ENCODE measurements around the gene C12orf60. TPM values are rescaled to one million over a fixed set of nuclear protein-coding genes. Genes with fewer than 3 reads are reported as not detected.

Gene C12orf60
- total RNA-seq, 1 donor from 2014 or later, result 0.17 TPM

GRCh38 chr12:14767617-14768016 is 35.9 kb upstream of the C12orf60 start:
- H3K4me3 ChIP-seq, result peak overlapping the region; percentile 97
- peaks cover 12% of the 10 kb centered on the region for H3K4me1 ChIP-seq
- intact Hi-C loops (cut with DNase I), result no loop called here

GRCh38 chr12:14768823-14769405 is 34.6 kb upstream of the C12orf60 start:
- DNase-seq (no peak), ATAC-seq (no peak)
- Histone ChIP-seq H3K27me3 (no peaks in the 10 kb centered on the region), H3K4me1 (peaks cover 12% of the 10 kb centered on the region), H3K27ac (peak overlapping the region; percentile 99), H3K9me3 (no peaks in the 10 kb centered on the region), H3K4me3 (peak overlapping the region; percentile 97), H3K36me3 (no peaks in the 10 kb centered on the region)
- TF ChIP-seq, protein P1, sequence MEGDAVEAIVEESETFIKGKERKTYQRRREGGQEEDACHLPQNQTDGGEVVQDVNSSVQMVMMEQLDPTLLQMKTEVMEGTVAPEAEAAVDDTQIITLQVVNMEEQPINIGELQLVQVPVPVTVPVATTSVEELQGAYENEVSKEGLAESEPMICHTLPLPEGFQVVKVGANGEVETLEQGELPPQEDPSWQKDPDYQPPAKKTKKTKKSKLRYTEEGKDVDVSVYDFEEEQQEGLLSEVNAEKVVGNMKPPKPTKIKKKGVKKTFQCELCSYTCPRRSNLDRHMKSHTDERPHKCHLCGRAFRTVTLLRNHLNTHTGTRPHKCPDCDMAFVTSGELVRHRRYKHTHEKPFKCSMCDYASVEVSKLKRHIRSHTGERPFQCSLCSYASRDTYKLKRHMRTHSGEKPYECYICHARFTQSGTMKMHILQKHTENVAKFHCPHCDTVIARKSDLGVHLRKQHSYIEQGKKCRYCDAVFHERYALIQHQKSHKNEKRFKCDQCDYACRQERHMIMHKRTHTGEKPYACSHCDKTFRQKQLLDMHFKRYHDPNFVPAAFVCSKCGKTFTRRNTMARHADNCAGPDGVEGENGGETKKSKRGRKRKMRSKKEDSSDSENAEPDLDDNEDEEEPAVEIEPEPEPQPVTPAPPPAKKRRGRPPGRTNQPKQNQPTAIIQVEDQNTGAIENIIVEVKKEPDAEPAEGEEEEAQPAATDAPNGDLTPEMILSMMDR (IDR thresholded peaks at IDR 0.05), result no peak
- intact Hi-C loops (cut with DNase I), result no loop called here

More at GRCh38 chr12:14767617-14768016, 35.9 kb upstream of the C12orf60 start:
- DNase-seq, result no peak
- Histone ChIP-seq H3K27ac (no peak overlapping the region), H3K36me3 (no peaks in the 10 kb centered on the region), H3K9me3 (no peaks in the 10 kb centered on the region), H3K27me3 (no peaks in the 10 kb centered on the region)
- no peak for ATAC-seq
- TF ChIP-seq, protein P1 (IDR thresholded peaks at IDR 0.05), result no peak

DNA sequence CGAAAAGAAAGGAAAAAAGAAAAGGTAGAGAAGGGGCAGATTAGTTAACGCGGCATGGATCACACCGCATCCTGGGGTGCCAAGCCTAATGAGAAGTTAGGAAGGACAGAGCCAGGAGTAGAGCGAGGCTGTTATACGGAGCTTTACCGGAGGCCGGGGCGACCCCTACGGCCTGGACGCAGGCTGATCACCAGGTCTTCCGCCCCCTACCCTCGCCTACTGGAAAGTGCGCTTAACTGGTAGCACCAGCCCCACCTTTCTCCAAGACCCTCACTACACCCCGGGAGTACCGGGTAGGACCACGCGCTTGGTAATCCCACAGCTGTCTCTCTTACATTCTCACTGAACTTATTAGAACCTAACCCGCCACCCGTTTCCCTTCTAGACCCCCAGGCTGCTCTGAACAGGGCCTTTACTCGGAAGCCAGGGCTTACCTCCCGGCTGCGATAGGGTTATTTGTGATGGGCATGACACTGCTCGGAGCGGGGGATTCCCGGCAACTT is 34.0 kb upstream of the C12orf60 start:
- H3K27me3 ChIP-seq, result no peaks in the 10 kb centered on the region
- peaks cover 12% of the 10 kb centered on the region for H3K4me1 ChIP-seq
- peak; percentile 2 for ATAC-seq
- H3K4me3 ChIP-seq, result peak overlapping the region; percentile 97
- H3K36me3 ChIP-seq, result no peaks in the 10 kb centered on the region
- intact Hi-C loops (cut with DNase I), result no loop called here
- peak; percentile 70 for DNase-seq
- H3K27ac ChIP-seq, result peak overlapping the region; percentile 99
- H3K9me3 ChIP-seq, result no peaks in the 10 kb centered on the region
- TF ChIP-seq, protein P1 (IDR thresholded peaks at IDR 0.05), result no peak

GRCh38 chr12:14769969-14770495 is 33.4 kb upstream of the C12orf60 start:
- Histone ChIP-seq H3K36me3 (no peaks in the 10 kb centered on the region), H3K27me3 (no peaks in the 10 kb centered on the region), H3K27ac (peak overlapping the region; percentile 99), H3K4me1 (peaks cover 12% of the 10 kb centered on the region), H3K4me3 (peak overlapping the region; percentile 97), H3K9me3 (no peaks in the 10 kb centered on the region)
- TF ChIP-seq, protein P1 (IDR thresholded peaks at IDR 0.05), result peak; percentile 78
- intact Hi-C loops (cut with DNase I), result no loop called here
- ATAC-seq (peak; percentile 81), DNase-seq (peak; percentile 94)

DNA sequence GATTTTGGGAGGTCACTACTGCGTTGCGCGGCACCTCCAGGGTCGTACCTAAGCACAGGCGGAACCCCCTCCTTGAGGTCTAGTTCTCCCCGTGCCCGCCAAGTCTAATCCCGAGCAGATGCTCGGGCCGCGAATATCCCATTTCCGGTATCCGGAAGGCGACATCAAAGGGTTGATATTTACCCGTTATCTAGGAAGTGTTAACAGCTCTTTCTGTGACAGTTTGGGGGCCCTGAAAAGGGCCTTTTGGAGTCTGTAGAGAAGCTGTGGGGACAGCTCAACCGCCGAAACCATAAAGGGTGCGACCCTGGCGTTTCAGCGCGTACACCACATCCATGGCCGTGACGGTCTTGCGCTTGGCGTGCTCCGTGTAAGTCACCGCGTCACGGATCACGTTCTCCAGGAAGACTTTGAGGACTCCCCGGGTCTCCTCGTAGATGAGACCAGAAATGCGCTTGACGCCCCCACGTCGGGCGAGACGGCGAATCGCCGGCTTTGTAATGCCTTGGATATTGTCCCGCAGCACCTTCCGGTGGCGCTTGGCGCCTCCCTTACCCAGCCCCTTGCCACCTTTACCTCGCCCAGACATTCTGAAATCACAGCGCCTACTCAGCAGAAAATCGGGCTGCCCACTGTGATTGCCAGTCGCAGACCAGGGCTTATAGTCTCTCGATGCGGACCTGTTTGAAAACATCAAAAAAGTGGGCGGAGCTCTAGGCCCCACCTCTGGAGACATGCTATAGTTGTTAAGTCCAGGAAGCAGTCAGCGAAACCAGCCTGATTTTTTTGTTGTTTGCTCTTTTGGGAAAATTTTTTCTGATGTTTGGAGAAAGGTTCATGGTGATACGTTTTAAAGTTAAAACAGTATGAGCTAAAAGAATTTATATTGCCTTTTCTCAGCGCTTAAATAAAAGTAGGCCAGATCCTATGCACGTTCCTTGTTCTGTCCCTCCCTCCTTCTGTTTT is 32.7 kb upstream of the C12orf60 start:
- intact Hi-C loops (cut with DNase I), result no loop called here
- H3K36me3 ChIP-seq, result no peaks in the 10 kb centered on the region
- H3K4me1 ChIP-seq, result peaks cover 14% of the 10 kb centered on the region
- peak overlapping the region; percentile 97 for H3K4me3 ChIP-seq
- ATAC-seq (peak; percentile 71), DNase-seq (peak; percentile 91)
- H3K9me3 ChIP-seq, result no peaks in the 10 kb centered on the region
- H3K27ac ChIP-seq, result peak overlapping the region; percentile 99
- TF ChIP-seq, protein P1 (IDR thresholded peaks at IDR 0.05), result no peak
- no peaks in the 10 kb centered on the region for H3K27me3 ChIP-seq

Measured in upper lobe of right lung (tissue), 1 donor.